Activated T-cell treated with anti-CD3 and anti-CD28 coated beads, Interleukin-2, amount 50 U/mL, for 24 hours (primary cell): Measurements from ENCODE around the gene ZNF546.

Source experiments
- DNase-seq: peaks from one replicate; pipeline ENCODE4 v3.0.0-alpha.2; 2020
- H3K27ac Mint-ChIP-seq: 2 replicates; pipeline ENCODE4 v1.8.0; 2020; ENCODE audit warnings: mild to moderate bottlenecking, mixed read lengths
- H3K27me3 Mint-ChIP-seq: 2 replicates; pipeline ENCODE4 v1.8.0; 2020; ENCODE audit warnings: mixed read lengths
- H3K36me3 Mint-ChIP-seq: 2 replicates; pipeline ENCODE4 v1.8.0; 2020; ENCODE audit warnings: low read depth, mixed read lengths
- H3K4me1 Mint-ChIP-seq: 2 replicates; pipeline ENCODE4 v1.8.0; 2020; ENCODE audit warnings: low read depth, mixed read lengths
- H3K4me3 Mint-ChIP-seq: 2 replicates; pipeline ENCODE4 v1.8.0; 2020; ENCODE audit warnings: mild to moderate bottlenecking, moderate library complexity, mixed read lengths
- H3K9me3 Mint-ChIP-seq: 2 replicates; pipeline ENCODE4 v1.8.0; 2020; ENCODE audit warnings: mixed read lengths

The ZNF546 gene

DNA sequence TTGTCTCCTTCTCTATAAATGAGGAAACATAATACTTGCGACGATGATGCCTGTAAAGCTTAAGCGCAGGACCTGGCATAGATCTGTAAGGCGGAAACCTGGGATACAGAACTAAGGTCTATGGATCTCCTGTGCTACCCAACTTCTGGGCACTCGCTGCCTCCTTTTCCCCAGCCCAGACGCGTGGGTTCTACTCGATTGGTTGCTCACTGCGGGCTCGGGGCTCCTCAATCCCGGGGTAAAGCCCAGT, 26.5 kb upstream of the ZNF546 start:
- DNase-seq = no peak
- Mint-ChIP-seq H3K36me3 (peaks cover 69% of the 10 kb centered on the region), H3K4me1 (peaks cover 53% of the 10 kb centered on the region), H3K27ac (peak overlapping the region; percentile 98), H3K4me3 (peak overlapping the region; percentile 99), H3K9me3 (no peaks in the 10 kb centered on the region), H3K27me3 (no peaks in the 10 kb centered on the region)

GRCh38 chr19:39970675-39971379, 26.0 kb upstream of the ZNF546 start, which contains the start of gene PSMC4:
Gene PSMC4, plus strand, starts transcription at chr19:39971165. Its CDS starts 38 bp downstream, at chr19:39971203.
- peaks cover 56% of the 10 kb centered on the region for H3K4me1 Mint-ChIP-seq
- H3K36me3 Mint-ChIP-seq = peaks cover 74% of the 10 kb centered on the region
- peak within 1 kb of the TSS; percentile 99 for H3K4me3 Mint-ChIP-seq

DNA sequence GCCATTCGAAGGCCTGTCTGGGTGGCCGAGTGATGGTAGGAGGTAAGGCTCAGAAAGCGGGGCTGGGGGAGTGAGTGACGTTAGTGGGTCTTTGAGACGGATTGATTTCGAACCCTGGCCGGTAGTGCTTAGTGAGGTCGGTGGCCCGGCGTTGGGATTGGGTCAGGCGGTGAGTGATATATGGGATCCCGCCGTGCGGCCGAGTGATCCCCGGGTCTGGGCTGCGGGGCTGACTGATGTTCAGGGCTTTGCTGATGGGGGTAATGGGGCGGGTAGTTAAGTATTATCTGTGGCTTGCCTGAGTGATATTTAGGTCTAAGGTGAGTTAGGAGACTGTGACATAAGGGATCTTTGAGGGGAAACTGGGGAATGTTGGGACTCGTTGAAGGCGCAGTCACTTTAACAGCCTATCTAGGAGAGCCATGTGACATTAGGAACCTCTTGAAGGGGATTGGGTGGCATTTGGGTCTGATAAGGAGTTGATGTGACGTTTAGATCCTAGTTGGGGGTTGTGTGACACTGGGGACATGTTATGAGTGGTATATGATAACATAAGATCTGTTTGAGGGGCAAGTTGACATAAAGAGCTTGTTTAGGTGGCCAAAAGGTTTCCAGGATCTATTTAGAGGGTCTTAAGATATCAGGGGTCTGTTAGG, 25.4 kb upstream of the ZNF546 start:
- H3K4me1 Mint-ChIP-seq = peaks cover 56% of the 10 kb centered on the region
- H3K36me3 Mint-ChIP-seq = peaks cover 78% of the 10 kb centered on the region
- peak overlapping the region; percentile 99 for H3K4me3 Mint-ChIP-seq
- no peaks in the 10 kb centered on the region for H3K27me3 Mint-ChIP-seq
- peak overlapping the region; percentile 98 for H3K27ac Mint-ChIP-seq
- H3K9me3 Mint-ChIP-seq = no peaks in the 10 kb centered on the region
- no peak for DNase-seq

More at GRCh38 chr19:39970675-39971379, 26.0 kb upstream of the ZNF546 start, which contains the start of gene PSMC4:
- H3K27me3 Mint-ChIP-seq = no peaks in the 10 kb centered on the region
- no peaks in the 10 kb centered on the region for H3K9me3 Mint-ChIP-seq
- peak within 1 kb of the TSS; percentile 98 for H3K27ac Mint-ChIP-seq
- DNase-seq = peak; percentile 99

DNA sequence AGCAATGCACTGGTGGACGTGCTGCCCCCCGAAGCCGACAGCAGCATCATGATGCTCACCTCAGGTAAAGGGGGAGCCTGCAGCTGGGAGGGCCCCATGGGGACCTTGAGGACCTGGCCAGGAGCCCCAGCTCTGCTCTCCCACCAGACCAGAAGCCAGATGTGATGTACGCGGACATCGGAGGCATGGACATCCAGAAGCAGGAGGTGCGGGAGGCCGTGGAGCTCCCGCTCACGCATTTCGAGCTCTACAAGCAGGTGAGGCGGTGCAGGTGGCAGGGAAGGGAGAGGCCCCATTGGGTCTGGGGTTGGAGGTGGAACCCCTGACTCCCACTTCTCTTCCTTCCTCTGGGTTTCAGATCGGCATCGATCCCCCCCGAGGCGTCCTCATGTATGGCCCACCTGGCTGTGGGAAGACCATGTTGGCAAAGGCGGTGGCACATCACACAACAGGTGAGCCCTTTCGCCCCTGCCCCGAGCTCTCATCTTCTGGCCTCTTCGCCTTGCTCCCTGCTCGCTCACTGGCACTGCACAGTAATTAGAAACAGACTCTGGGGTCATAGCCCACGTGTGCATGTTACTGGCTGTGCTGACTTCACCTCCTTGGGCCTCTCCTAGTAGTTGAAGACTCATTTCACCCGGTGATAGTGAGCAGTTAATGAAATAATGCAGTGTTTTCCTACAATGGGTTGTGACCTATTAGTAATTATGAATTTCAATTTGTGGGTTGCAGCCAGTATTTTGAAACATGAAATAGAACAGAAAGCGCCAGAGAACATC, 22.3 kb upstream of the ZNF546 start:
- Mint-ChIP-seq H3K27ac (peak overlapping the region; percentile 34), H3K9me3 (no peaks in the 10 kb centered on the region), H3K27me3 (no peaks in the 10 kb centered on the region), H3K4me1 (peaks cover 36% of the 10 kb centered on the region), H3K4me3 (no peak overlapping the region), H3K36me3 (peaks cover 91% of the 10 kb centered on the region)
- DNase-seq = no peak

GRCh38 chr19:39982883-39983282, 14.0 kb upstream of the ZNF546 start:
- no peak overlapping the region for H3K27ac Mint-ChIP-seq
- H3K4me1 Mint-ChIP-seq = peaks cover 14% of the 10 kb centered on the region
- H3K9me3 Mint-ChIP-seq = peaks cover 33% of the 10 kb centered on the region
- H3K27me3 Mint-ChIP-seq = no peaks in the 10 kb centered on the region
- H3K36me3 Mint-ChIP-seq = peaks cover 97% of the 10 kb centered on the region
- no peak for DNase-seq
- no peak overlapping the region for H3K4me3 Mint-ChIP-seq

DNA sequence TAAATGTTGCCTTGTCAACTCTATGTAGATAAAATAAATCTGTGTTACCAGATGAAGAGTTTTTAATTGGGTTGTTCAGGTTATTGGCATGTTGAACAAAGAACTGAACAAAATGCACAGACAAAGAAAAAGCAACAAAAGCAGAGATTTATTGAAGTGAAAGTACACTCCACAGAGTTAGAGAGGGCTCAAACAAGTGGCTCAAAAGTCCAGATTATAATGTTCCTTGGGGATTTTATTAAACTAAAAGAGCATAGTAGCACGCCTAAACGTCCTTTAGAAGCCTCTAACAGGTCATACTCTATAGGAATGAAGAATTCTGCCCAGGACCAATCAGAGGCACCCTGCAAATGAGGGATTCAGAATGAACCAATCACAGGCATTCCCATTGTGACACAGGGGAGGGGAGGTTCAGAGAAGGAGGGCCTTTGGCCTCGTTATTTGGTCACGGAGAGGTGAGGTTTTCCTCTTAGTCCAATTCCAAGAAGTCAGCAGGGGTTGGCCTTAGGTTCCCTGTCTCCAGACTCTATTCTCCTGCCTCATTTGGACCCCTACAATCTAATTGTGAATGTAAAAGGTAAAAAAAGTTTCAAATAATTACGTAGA, 13.1 kb upstream of the ZNF546 start:
- Mint-ChIP-seq H3K4me1 (peaks cover 15% of the 10 kb centered on the region), H3K9me3 (peaks cover 34% of the 10 kb centered on the region), H3K27me3 (no peaks in the 10 kb centered on the region), H3K27ac (no peak overlapping the region), H3K36me3 (peaks cover 93% of the 10 kb centered on the region), H3K4me3 (no peak overlapping the region)
- DNase-seq = no peak

DNA sequence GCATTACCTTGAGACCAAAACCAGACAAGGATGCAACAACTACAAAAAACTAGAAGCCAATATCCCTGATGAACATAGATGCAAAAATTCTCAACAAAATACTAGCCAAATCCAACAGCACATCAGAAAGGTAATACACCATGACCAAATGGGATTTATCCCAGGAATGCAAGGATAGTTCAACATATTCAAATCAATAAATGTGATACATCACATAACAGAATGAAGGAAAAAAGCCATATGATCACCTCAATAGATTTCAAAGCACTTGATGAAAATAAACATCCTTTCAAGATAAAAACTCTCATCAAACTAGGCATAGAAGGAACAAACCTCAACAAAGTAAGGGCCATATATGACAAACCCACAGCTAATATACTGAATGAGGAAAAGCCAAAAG, 10.2 kb upstream of the ZNF546 start:
- peaks cover 29% of the 10 kb centered on the region for H3K4me1 Mint-ChIP-seq
- H3K36me3 Mint-ChIP-seq = peaks cover 74% of the 10 kb centered on the region
- H3K27me3 Mint-ChIP-seq = no peaks in the 10 kb centered on the region
- no peak for DNase-seq
- peaks cover 34% of the 10 kb centered on the region for H3K9me3 Mint-ChIP-seq
- H3K27ac Mint-ChIP-seq = no peak overlapping the region
- no peak overlapping the region for H3K4me3 Mint-ChIP-seq

- Mint-ChIP-seq H3K9me3 (peaks cover 34% of the 10 kb centered on the region), H3K27ac (no peak overlapping the region), H3K4me1 (peaks cover 32% of the 10 kb centered on the region), H3K36me3 (peaks cover 73% of the 10 kb centered on the region), H3K27me3 (no peaks in the 10 kb centered on the region), H3K4me3 (no peak overlapping the region)
- no peak for DNase-seq
Measured at GRCh38 chr19:39987167-39987566, 9.7 kb upstream of the ZNF546 start.

DNA sequence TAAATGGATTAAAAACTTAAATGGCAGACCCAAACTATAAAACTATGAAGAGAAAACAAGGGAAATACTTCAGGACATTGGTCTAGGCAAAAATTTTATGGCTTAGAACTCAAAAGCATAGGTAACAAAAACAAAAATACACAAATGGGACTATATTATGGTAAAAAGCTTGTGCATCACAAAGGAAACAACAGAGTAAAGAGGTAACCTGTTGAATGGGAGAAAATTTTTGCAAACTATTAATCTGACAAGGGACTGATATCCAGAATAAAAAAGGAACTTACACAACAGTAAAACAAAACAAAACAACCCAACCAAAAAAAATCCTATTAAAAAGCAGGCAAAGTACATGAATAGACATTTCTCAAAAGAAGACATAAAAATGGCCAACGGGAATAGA, 9.3 kb upstream of the ZNF546 start:
- Mint-ChIP-seq H3K9me3 (peaks cover 31% of the 10 kb centered on the region), H3K27ac (no peak overlapping the region), H3K4me1 (peaks cover 36% of the 10 kb centered on the region), H3K27me3 (no peaks in the 10 kb centered on the region), H3K4me3 (no peak overlapping the region), H3K36me3 (peaks cover 69% of the 10 kb centered on the region)
- DNase-seq = no peak

DNA sequence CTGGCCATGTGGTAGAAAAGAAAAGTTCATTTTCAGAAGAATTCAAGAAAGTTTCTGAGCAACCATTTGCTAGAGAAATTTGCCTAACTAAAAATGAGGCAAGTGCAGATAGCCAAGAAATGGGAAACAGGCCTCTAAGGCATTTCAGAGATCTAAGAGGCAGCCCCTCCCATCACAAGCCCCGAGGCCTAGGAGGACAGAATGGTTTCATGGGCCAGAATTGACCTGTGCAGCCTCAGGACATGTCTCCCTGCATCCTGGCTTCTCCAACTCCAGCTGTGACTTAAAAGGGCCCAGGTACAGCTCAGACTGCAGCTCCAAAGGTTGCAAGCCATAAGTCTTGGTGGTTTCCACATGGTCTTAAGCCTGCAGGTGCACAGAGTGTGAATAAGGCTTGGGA, 3.3 kb upstream of the ZNF546 start:
- Mint-ChIP-seq H3K36me3 (peaks cover 64% of the 10 kb centered on the region), H3K4me1 (peaks cover 74% of the 10 kb centered on the region), H3K27me3 (no peaks in the 10 kb centered on the region), H3K27ac (no peak overlapping the region), H3K4me3 (no peak overlapping the region), H3K9me3 (peaks cover 20% of the 10 kb centered on the region)
- DNase-seq = no peak

- Mint-ChIP-seq H3K27me3 (no peaks in the 10 kb centered on the region), H3K36me3 (peaks cover 64% of the 10 kb centered on the region), H3K4me3 (peak overlapping the region; percentile 96), H3K27ac (no peak overlapping the region), H3K4me1 (peaks cover 71% of the 10 kb centered on the region), H3K9me3 (peaks cover 20% of the 10 kb centered on the region)
- no peak for DNase-seq
Measured at GRCh38 chr19:39994361-39994760, 2.5 kb upstream of the ZNF546 start.

GRCh38 chr19:39995794-39996193, 1.1 kb upstream of the ZNF546 start:
- Mint-ChIP-seq H3K36me3 (peaks cover 65% of the 10 kb centered on the region), H3K27ac (peak overlapping the region; percentile 47), H3K27me3 (no peaks in the 10 kb centered on the region), H3K9me3 (peaks cover 20% of the 10 kb centered on the region), H3K4me3 (peak overlapping the region; percentile 96), H3K4me1 (peaks cover 62% of the 10 kb centered on the region)
- DNase-seq = no peak

GRCh38 chr19:39996218-39996810, 546 bp upstream of the ZNF546 start:
- H3K27me3 Mint-ChIP-seq = no peaks in the 10 kb centered on the region
- H3K9me3 Mint-ChIP-seq = peaks cover 20% of the 10 kb centered on the region
- peaks cover 57% of the 10 kb centered on the region for H3K4me1 Mint-ChIP-seq
- H3K36me3 Mint-ChIP-seq = peaks cover 63% of the 10 kb centered on the region
- peak overlapping the region; percentile 96 for H3K4me3 Mint-ChIP-seq
- H3K27ac Mint-ChIP-seq = peak overlapping the region; percentile 98
- DNase-seq = no peak

GRCh38 chr19:39997638-39998216, 867 bp downstream of the ZNF546 start:
- peak overlapping the region; percentile 96 for H3K4me3 Mint-ChIP-seq
- peaks cover 59% of the 10 kb centered on the region for H3K36me3 Mint-ChIP-seq
- no peaks in the 10 kb centered on the region for H3K27me3 Mint-ChIP-seq
- peaks cover 20% of the 10 kb centered on the region for H3K9me3 Mint-ChIP-seq
- no peak for DNase-seq
- H3K4me1 Mint-ChIP-seq = peaks cover 45% of the 10 kb centered on the region
- peak overlapping the region; percentile 98 for H3K27ac Mint-ChIP-seq
